ENCODE data around the gene DEPP1.

- TF ChIP-seq, protein P1, sequence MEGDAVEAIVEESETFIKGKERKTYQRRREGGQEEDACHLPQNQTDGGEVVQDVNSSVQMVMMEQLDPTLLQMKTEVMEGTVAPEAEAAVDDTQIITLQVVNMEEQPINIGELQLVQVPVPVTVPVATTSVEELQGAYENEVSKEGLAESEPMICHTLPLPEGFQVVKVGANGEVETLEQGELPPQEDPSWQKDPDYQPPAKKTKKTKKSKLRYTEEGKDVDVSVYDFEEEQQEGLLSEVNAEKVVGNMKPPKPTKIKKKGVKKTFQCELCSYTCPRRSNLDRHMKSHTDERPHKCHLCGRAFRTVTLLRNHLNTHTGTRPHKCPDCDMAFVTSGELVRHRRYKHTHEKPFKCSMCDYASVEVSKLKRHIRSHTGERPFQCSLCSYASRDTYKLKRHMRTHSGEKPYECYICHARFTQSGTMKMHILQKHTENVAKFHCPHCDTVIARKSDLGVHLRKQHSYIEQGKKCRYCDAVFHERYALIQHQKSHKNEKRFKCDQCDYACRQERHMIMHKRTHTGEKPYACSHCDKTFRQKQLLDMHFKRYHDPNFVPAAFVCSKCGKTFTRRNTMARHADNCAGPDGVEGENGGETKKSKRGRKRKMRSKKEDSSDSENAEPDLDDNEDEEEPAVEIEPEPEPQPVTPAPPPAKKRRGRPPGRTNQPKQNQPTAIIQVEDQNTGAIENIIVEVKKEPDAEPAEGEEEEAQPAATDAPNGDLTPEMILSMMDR (conservative IDR thresholded peaks at IDR 0.05; ENCODE audit: low read depth in 2 of 2): no peak
- TF ChIP-seq POLR2AphosphoS5 (IDR thresholded peaks at IDR 0.05; ENCODE audit: low read depth) (no peak), EZH2 (IDR thresholded peaks at IDR 0.05; ENCODE audit: low read depth, unreplicated experiment) (no peak)
- TF ChIP-seq, protein P2, sequence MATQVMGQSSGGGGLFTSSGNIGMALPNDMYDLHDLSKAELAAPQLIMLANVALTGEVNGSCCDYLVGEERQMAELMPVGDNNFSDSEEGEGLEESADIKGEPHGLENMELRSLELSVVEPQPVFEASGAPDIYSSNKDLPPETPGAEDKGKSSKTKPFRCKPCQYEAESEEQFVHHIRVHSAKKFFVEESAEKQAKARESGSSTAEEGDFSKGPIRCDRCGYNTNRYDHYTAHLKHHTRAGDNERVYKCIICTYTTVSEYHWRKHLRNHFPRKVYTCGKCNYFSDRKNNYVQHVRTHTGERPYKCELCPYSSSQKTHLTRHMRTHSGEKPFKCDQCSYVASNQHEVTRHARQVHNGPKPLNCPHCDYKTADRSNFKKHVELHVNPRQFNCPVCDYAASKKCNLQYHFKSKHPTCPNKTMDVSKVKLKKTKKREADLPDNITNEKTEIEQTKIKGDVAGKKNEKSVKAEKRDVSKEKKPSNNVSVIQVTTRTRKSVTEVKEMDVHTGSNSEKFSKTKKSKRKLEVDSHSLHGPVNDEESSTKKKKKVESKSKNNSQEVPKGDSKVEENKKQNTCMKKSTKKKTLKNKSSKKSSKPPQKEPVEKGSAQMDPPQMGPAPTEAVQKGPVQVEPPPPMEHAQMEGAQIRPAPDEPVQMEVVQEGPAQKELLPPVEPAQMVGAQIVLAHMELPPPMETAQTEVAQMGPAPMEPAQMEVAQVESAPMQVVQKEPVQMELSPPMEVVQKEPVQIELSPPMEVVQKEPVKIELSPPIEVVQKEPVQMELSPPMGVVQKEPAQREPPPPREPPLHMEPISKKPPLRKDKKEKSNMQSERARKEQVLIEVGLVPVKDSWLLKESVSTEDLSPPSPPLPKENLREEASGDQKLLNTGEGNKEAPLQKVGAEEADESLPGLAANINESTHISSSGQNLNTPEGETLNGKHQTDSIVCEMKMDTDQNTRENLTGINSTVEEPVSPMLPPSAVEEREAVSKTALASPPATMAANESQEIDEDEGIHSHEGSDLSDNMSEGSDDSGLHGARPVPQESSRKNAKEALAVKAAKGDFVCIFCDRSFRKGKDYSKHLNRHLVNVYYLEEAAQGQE (IDR thresholded peaks at IDR 0.05; ENCODE audit: unreplicated experiment): no peak
Measured at GRCh38 chr10:45005284-45005683, 26.7 kb upstream of the DEPP1 start.
